ENCODE data around the gene SLC13A1.

The SLC13A1 gene

DNA sequence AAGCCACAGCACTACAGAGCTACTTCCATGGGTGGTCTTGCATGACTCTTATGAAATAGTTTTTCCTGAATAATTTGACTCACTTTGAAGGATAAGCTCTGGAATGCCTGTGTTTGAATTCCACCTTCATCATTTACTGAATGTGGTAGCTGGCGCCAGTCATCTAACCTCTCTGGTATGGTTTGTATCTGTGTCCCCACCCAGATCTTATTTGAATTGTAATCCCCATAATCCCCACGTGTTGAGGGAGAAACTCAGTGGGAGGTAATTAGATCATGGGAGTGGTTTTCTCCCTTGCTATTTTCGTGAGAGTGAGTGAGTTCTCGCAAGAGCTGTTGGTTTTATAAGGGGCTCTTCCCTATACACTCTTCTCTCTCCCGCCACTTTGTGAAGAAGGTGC is 11.2 kb upstream of the SLC13A1 start:
- Mint-ChIP-seq H3K9me3 (peaks cover 20% of the 10 kb centered on the region), H3K4me3 (no peak overlapping the region), H3K4me1 (ENCODE audit: low read depth) (no peaks in the 10 kb centered on the region), H3K27me3 (no peaks in the 10 kb centered on the region), H3K27ac (no peak overlapping the region), H3K36me3 (ENCODE audit: low read depth) (no peaks in the 10 kb centered on the region)
- intact Hi-C loops (cut with micrococcal nuclease), result no loop called here

DNA sequence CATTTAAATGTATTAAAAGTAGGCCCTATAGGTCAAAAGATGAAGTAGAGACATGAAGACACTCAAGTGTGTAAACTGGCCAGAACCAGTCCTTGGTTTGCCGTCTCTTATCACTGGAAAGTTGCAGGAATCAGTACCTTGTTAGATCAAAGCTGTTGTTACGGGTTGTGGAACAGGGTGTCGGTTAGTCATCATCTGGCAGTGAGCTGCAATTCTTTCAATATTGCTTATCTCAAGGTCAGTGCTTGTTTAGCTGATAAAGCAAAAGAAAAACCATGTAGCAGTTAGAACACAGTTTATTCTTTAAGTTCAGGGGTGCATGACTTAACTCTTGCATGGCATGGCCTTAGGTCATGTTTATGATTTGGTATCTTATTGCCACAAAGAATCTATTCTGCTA is 10.0 kb upstream of the SLC13A1 start:
- intact Hi-C loops (cut with micrococcal nuclease), result no loop called here
- Mint-ChIP-seq H3K27me3 (no peaks in the 10 kb centered on the region), H3K4me3 (no peak overlapping the region)

DNA sequence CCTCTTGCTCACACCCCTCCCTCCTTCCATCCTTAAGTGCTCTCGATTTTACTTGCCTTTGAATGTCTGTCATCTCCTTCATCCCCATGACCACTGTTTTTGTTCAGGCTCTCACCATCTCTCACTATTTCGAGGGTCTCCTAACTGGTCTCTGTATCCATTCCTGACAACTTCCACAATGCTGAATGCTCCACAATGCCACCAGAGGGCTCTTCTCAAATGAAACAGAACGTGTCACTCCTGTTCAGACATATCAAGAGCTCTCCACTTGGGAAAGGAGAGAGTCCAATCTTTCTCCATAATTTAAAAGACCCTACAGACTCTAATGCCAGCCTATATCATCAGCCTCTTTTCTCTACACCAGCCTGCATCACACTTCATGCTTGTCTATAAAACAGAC is 9.0 kb upstream of the SLC13A1 start:
- intact Hi-C loops (cut with micrococcal nuclease), result no loop called here
- Mint-ChIP-seq H3K27ac (no peak overlapping the region), H3K27me3 (no peaks in the 10 kb centered on the region), H3K36me3 (ENCODE audit: low read depth) (no peaks in the 10 kb centered on the region), H3K4me3 (no peak overlapping the region), H3K9me3 (no peaks in the 10 kb centered on the region), H3K4me1 (ENCODE audit: low read depth) (no peaks in the 10 kb centered on the region)

More for the DNA sequence above, 10.0 kb upstream of the SLC13A1 start:
- peaks cover 8% of the 10 kb centered on the region for H3K9me3 Mint-ChIP-seq
- H3K4me1 Mint-ChIP-seq (ENCODE audit: low read depth), result no peaks in the 10 kb centered on the region
- H3K27ac Mint-ChIP-seq, result no peak overlapping the region
- H3K36me3 Mint-ChIP-seq (ENCODE audit: low read depth), result no peaks in the 10 kb centered on the region

DNA sequence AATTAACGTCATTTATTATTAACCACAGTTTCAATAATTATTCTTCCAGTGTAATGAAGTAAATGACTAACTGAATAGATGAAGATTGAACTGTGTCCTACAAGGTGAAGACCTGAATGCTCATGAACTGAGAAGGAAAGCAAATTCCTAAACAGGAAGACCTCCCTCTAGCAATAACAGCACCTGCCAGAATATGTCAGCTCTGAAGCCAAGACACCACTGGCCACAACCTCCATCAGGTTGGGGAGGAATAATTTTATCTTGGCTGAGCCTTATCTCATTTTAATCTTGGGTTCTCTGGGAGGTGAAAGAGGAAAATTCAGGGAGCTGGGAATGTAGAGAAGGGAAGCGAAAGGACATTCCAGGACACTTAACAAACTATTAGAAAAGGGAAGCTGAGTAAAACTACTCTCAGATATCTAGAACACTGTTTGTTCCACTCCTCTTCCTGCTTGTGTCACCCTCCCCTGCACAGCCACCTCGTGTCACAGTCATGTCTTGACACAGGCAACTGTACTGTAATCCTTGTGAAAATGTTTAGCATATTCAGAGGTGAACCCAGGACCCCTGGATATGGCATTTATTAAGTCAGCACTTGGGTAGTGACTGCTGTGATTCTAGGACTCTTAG is 4.6 kb upstream of the SLC13A1 start:
- Mint-ChIP-seq H3K27me3 (no peaks in the 10 kb centered on the region), H3K4me3 (no peak overlapping the region), H3K27ac (no peak overlapping the region), H3K4me1 (ENCODE audit: low read depth) (no peaks in the 10 kb centered on the region), H3K36me3 (ENCODE audit: low read depth) (no peaks in the 10 kb centered on the region), H3K9me3 (no peaks in the 10 kb centered on the region)
- intact Hi-C loops (cut with micrococcal nuclease), result no loop called here

DNA sequence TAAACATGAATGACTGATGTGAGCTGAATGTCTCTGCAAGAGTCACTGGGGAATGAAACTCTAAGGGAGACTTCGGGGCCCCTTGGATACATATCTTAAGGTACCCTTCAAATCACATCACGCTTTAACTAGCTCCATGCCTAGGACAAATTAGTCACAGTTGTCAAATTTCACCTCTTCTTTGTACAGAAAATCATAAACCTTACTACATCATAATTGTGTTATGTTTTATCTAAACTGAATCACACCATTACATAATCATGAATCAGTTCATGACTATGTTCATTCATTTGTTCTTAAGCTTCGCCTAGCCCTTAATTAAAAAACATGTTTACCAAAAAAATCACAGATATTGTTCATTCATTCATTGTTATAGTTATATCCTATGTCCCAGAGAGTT is 2.1 kb upstream of the SLC13A1 start:
- Mint-ChIP-seq H3K4me1 (ENCODE audit: low read depth) (no peaks in the 10 kb centered on the region), H3K36me3 (ENCODE audit: low read depth) (no peaks in the 10 kb centered on the region), H3K4me3 (no peak overlapping the region), H3K27ac (no peak overlapping the region), H3K9me3 (no peaks in the 10 kb centered on the region), H3K27me3 (no peaks in the 10 kb centered on the region)
- intact Hi-C loops (cut with micrococcal nuclease), result no loop called here

DNA sequence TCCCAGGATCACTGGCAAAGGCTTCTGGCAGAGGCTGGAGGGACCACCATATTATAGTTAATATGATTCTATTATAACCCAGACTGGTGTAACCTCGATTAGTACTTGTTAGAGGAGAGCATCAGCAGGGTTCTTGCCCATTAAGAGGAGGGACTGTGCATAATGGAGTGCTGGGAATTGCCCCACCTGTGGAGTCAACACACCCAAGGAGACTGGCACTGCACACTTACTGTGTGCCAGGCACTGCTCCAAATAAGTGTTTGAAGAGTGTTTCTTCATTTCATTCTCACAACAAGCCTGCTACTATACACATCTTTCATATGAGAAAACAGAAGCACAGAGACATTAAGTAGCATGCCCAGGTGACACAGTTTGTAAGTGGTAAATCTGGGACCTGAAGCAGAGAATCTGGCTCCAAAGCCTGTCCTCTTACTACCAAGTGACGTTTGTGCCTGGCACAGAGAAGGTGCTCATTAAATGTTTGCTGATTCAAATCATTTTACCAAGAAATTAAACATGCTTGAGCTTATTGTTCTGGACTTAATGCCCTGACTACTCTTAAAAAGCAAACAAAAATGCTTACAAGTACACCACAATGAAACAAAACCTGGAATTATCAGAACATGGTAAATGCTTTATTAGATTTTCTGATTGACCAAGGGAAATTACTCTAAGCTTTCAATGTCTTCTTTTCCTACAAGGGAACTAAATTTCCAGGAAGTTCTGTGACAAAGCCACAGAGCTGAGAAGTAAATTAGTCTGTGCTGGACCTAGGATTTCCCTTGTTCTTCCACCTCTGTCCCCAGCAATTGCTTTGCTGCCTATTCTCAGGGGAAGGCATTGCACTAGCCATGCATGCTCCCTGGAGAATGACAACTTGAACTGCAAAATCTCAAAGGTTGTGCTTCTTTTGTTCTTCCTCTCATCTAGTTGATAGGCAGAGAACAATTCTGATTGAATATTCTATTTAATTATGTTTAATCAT is 809 bp downstream of the SLC13A1 start:
- Mint-ChIP-seq H3K4me3 (no peak overlapping the region), H3K4me1 (ENCODE audit: low read depth) (no peaks in the 10 kb centered on the region), H3K9me3 (no peaks in the 10 kb centered on the region), H3K27me3 (no peaks in the 10 kb centered on the region), H3K36me3 (ENCODE audit: low read depth) (no peaks in the 10 kb centered on the region), H3K27ac (no peak overlapping the region)
- intact Hi-C loops (cut with micrococcal nuclease), result no loop called here

DNA sequence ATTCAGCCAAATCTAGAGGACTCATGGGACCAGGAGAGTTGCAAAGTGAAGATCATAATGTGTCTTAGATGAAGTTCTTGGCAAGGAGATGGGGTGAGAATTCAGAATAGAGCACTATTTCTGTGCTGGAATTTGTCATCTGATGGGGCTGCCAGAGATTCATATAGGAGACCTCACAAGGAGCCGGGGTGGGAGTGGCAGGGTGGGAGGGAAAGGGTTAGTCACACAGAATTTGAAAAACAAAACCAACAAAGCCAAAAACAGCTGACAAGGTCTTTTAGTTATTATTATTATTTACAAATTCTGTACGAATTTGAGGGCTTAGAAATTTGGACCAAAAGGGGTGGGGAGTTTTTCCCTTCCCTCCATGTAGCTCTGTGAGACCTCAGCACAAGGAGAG is 1.7 kb downstream of the SLC13A1 start:
- intact Hi-C loops (cut with micrococcal nuclease), result no loop called here
- H3K4me1 Mint-ChIP-seq (ENCODE audit: low read depth), result no peaks in the 10 kb centered on the region
- H3K27me3 Mint-ChIP-seq, result no peaks in the 10 kb centered on the region
- no peaks in the 10 kb centered on the region for H3K36me3 Mint-ChIP-seq (ENCODE audit: low read depth)
- H3K27ac Mint-ChIP-seq, result no peak overlapping the region
- H3K9me3 Mint-ChIP-seq, result no peaks in the 10 kb centered on the region
- no peak overlapping the region for H3K4me3 Mint-ChIP-seq

DNA sequence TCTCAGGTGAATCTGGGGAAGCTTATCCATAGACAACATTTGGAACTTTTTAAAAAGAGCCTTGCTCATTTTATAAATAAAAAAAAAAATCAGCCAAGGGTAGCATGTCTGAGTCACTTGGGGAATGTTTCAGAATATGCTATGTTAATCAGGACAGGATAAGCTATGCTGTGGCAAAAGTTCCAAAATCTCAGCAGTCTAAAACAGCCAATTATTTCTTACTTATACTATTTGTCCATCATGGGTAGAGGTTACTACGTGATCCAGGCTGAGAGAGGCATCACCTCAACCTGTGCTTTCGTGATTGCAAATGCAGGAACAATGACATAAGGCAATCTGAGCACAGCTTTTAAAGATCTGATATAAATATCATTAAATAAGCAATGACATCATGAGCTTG is 6.5 kb downstream of the SLC13A1 start:
- Mint-ChIP-seq H3K9me3 (no peaks in the 10 kb centered on the region), H3K4me3 (no peak overlapping the region), H3K27ac (no peak overlapping the region), H3K36me3 (ENCODE audit: low read depth) (no peaks in the 10 kb centered on the region), H3K4me1 (ENCODE audit: low read depth) (no peaks in the 10 kb centered on the region), H3K27me3 (no peaks in the 10 kb centered on the region)
- intact Hi-C loops (cut with micrococcal nuclease), result no loop called here

DNA sequence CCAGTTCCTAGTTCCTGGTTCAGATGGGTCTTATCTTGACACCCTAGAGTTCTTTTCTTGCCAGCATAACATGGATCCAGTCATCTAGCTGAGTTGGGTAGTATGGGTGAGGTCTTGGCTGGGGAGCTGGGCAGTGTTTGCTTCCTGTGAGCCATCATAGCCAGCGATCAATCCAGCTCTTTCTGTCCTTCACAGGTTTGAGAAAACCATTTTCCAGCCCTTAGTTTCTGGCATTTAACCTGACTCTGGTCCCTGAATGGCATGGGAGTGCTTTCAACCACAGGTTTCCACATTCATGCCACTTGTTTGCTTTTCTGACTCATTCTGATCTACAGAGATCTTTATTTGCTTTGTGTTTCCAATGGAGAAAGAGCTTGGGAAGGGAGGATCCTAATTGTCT is 8.6 kb downstream of the SLC13A1 start:
- no peaks in the 10 kb centered on the region for H3K36me3 Mint-ChIP-seq (ENCODE audit: low read depth)
- no peak overlapping the region for H3K4me3 Mint-ChIP-seq
- intact Hi-C loops (cut with micrococcal nuclease), result no loop called here
- H3K4me1 Mint-ChIP-seq (ENCODE audit: low read depth), result no peaks in the 10 kb centered on the region
- no peak overlapping the region for H3K27ac Mint-ChIP-seq
- H3K9me3 Mint-ChIP-seq, result no peaks in the 10 kb centered on the region
- H3K27me3 Mint-ChIP-seq, result no peaks in the 10 kb centered on the region

DNA sequence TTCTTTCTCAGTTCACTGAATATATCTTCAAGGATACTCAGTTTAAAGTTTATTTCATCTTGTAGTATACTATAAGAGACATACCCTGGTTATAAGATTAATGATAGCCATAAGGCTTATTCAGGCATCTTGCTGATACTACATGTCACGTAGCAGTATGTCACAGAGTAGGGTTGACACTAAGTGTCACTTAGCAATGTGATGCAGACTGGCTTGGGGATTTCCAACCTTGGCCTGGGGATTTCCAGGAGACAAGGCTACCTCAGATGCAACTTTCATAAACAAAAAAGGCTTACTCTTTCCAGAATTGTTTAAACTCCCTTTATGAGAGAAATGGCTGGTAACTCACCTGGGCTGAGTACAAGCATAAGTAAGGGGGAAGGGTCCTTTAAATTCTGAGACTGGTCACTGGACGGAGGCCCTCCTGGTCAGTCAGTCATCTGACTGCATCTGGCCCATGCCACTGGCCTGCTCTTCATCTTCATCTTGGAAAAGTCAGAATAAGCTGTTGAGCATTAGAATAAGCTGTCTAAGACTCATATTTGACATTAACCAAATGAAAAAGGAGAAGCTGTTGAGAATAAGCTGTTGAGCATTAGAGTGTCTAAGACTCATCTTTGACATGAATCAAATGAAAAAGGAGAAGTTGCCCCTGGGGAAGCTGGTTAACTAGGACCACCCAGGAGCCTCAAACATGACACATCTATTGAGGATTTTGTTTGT is 9.5 kb downstream of the SLC13A1 start:
- Mint-ChIP-seq H3K36me3 (ENCODE audit: low read depth) (no peaks in the 10 kb centered on the region), H3K27me3 (no peaks in the 10 kb centered on the region), H3K9me3 (no peaks in the 10 kb centered on the region), H3K4me3 (no peak overlapping the region), H3K4me1 (ENCODE audit: low read depth) (no peaks in the 10 kb centered on the region), H3K27ac (no peak overlapping the region)
- intact Hi-C loops (cut with micrococcal nuclease), result no loop called here

DNA sequence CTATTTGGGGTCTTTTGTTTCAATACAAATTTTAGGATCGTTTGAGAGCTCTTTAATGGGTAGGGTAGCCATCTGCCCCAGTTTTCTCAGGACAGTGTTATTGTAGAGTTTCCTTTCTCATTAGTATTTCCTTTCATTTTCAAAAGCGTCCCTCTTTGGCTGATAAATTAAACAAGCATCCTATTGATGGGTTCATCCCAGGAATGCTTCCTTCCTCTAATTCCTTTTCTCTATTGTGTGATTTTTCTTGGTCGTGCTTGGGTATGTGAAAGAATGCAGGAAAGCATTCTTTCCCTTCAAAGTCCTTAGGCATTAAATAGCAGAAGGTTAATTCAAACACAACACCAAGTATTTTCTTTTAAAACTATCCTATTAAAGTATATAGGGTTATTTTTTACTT is 14.0 kb downstream of the SLC13A1 start:
- Mint-ChIP-seq H3K27me3 (no peaks in the 10 kb centered on the region), H3K4me3 (no peak overlapping the region), H3K4me1 (ENCODE audit: low read depth) (no peaks in the 10 kb centered on the region), H3K27ac (no peak overlapping the region), H3K36me3 (ENCODE audit: low read depth) (no peaks in the 10 kb centered on the region), H3K9me3 (no peaks in the 10 kb centered on the region)
- intact Hi-C loops (cut with micrococcal nuclease), result no loop called here

DNA sequence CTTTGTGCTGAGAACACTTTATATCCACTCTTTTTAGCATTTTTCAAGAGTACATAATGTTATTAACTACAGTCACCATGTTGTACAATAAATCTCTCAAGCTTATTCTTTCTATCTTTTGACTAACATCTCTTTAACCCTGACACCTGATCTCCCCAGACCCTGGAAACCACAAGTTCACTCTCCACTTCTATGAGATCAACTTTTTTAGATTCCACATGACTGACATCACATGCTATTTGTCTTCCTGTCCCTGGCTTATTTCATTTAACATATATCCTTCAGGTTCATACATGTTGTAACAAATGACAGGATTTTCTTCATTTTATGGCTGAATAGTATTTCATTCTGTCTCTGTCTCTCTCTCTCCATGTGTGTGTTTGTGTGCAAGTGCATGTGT is 15.5 kb downstream of the SLC13A1 start:
- Mint-ChIP-seq H3K4me3 (no peak overlapping the region), H3K27ac (no peak overlapping the region), H3K36me3 (ENCODE audit: low read depth) (no peaks in the 10 kb centered on the region), H3K4me1 (ENCODE audit: low read depth) (no peaks in the 10 kb centered on the region), H3K9me3 (peaks cover 9% of the 10 kb centered on the region), H3K27me3 (no peaks in the 10 kb centered on the region)
- intact Hi-C loops (cut with micrococcal nuclease), result no loop called here

DNA sequence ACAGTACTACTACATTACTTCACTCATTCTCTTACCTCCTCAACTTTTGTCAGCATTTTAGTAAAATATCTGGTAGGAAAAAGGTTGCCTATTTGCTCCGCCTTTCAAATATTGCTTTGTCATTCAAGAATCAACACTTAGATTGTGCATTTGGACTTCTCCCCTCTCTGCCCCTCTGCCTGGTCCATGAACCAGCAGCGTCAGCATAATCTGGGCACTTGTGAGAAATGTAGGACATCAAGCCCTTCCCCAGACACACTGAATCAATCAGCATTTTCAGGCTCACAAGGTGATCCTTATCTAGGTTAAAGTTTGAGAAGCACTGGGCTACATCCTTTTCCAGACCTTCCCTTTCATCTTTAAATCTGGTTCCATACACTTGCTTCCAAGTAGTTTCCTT is 16.3 kb downstream of the SLC13A1 start:
- Mint-ChIP-seq H3K9me3 (peaks cover 9% of the 10 kb centered on the region), H3K27me3 (no peaks in the 10 kb centered on the region), H3K27ac (no peak overlapping the region), H3K4me1 (ENCODE audit: low read depth) (no peaks in the 10 kb centered on the region), H3K36me3 (ENCODE audit: low read depth) (no peaks in the 10 kb centered on the region), H3K4me3 (no peak overlapping the region)
- intact Hi-C loops (cut with micrococcal nuclease), result no loop called here

DNA sequence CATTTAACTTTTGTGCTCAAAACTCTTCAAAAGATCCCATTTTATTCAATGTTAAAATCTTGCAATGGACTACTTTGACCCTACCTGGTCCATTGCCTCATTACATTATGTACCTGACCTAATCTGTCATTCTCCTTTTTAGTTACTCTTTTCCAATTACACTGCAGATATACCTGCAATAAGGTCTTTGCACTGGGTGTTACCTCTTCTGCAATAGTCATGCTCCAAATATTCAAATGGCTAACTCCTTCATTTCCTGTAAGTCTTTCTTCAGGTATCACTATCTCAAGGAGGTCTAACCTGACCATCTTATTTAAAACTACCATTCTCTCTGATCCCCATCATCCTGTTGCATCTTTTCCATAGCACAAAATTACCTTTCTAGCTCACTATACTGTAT is 22.3 kb downstream of the SLC13A1 start:
- Mint-ChIP-seq H3K27me3 (no peaks in the 10 kb centered on the region), H3K27ac (no peak overlapping the region), H3K36me3 (ENCODE audit: low read depth) (no peaks in the 10 kb centered on the region), H3K4me1 (ENCODE audit: low read depth) (no peaks in the 10 kb centered on the region), H3K4me3 (no peak overlapping the region), H3K9me3 (peaks cover 21% of the 10 kb centered on the region)
- intact Hi-C loops (cut with micrococcal nuclease), result no loop called here

Data from dendritic cell treated with granulocyte-macrophage colony-stimulating factor and Interleukin-4, amounts not matched to agents 40 ng/mL and 50 ng/mL, for 4 days (primary cell).